B cell (primary cell): ENCODE measurements around the gene PARVA. TPM values are rescaled to one million over a fixed set of nuclear protein-coding genes. Genes with fewer than 3 reads are reported as not detected.

Experiments used
- ATAC-seq: fragments of 200-7000 bp; cut with Tn5 transposase; one replicate; pipeline ENCODE4 v1.10.0; 2021; ENCODE audit warnings: low read depth, mild to moderate bottlenecking, moderate number of reproducible peaks, moderate library complexity
- CTCF ChIA-PET: fragments of 350-600 bp; sonication (Branson Sonifier 250); formaldehyde crosslinking; loops from one replicate; lab custom pipeline; 2021; ENCODE audit warnings: antibody characterized with exemption, inconsistent platforms; lab: Charles Lee
- POLR2A ChIA-PET: fragments of 350-600 bp; sonication (Branson Sonifier 250); formaldehyde crosslinking; loops from one replicate; lab custom pipeline; 2021; ENCODE audit warnings: antibody characterized with exemption; lab: Charles Lee
- DNase-seq: peaks from one replicate; pipeline ENCODE4 v3.0.0; 2013
- H2AFZ ChIP-seq: 2 replicates; pipeline ENCODE4 v1.6.1; 2012; ENCODE audit warnings: mild to moderate bottlenecking, low read depth, low read length; ENCODE audit not compliant: insufficient read depth, poor library complexity, severe bottlenecking
- H3K27ac ChIP-seq, 2 donors: 1 replicate in 1 of 2; 2 replicates in 1 of 2; pipeline ENCODE4 v1.5.1; 2012 to 2013; ENCODE audit warnings: low read length in 2 of 2, mild to moderate bottlenecking in 2 of 2, moderate library complexity in 1 of 2
- H3K27me3 ChIP-seq, 4 experiments: fragments of 200-600 bp in 1 of 4; sonication (generic) in 1 of 4; replicated peaks in 1 of 4; 1 replicate in 2 of 4; 2 replicates in 2 of 4; pipeline versions ENCODE4 v1.6.1 to v1.7.0; 2013 to 2016; ENCODE audit warnings: low read length in 3 of 4, mild to moderate bottlenecking in 2 of 4, mixed read lengths in 1 of 4, moderate library complexity in 1 of 4; ENCODE audit not compliant: insufficient read depth in 4 of 4, control insufficient read depth in 3 of 4; ENCODE audit errors: control extremely low read depth in 1 of 4
- H3K36me3 ChIP-seq, 2 experiments: replicated peaks in 1 of 2; 1 replicate in 1 of 2; 2 replicates in 1 of 2; pipeline versions ENCODE4 v1.6.1 to v1.7.1; 2013; ENCODE audit warnings: low read length in 1 of 2; ENCODE audit not compliant: insufficient read depth in 2 of 2, control insufficient read depth in 1 of 2; ENCODE audit errors: control extremely low read depth in 1 of 2, extremely low read depth in 1 of 2
- H3K4me1 ChIP-seq, 2 donors: fragments of 200-600 bp in 1 of 2; sonication (generic) in 1 of 2; 1 replicate in 1 of 2; 2 replicates in 1 of 2; pipeline versions ENCODE4 v1.5.1 to v1.6.1; 2013 to 2017; ENCODE audit warnings: low read length in 2 of 2; ENCODE audit not compliant: control insufficient read depth in 2 of 2, insufficient read depth in 2 of 2
- H3K4me2 ChIP-seq: replicated peaks from 2 replicates; pipeline ENCODE3; 2012; ENCODE audit warnings: mild to moderate bottlenecking, low read depth, low read length; ENCODE audit not compliant: poor library complexity, severe bottlenecking
- H3K4me3 ChIP-seq, 5 experiments: fragments of 200-600 bp in 1 of 5; sonication (generic) in 1 of 5; 1 replicate in 3 of 5; 2 replicates in 2 of 5; pipeline versions ENCODE4 v1.5.1 to v1.7.0; 2011 to 2016; ENCODE audit warnings: low read length in 4 of 5, mild to moderate bottlenecking in 4 of 5, low read depth in 2 of 5, control low read depth in 1 of 5, moderate library complexity in 1 of 5; ENCODE audit not compliant: insufficient read depth in 1 of 5; ENCODE audit errors: control extremely low read depth in 1 of 5, extremely low read depth in 1 of 5
- H3K79me2 ChIP-seq: fragments of 200-600 bp; sonication (generic); one replicate; pipeline ENCODE4 v1.6.0; 2016; ENCODE audit warnings: low read length; ENCODE audit not compliant: control insufficient read depth, insufficient read depth
- H3K9ac ChIP-seq: fragments of 200-600 bp; sonication (generic); 2 replicates; pipeline ENCODE4 v1.6.1; 2017; ENCODE audit warnings: mild to moderate bottlenecking, low read length, moderate library complexity
- H3K9me3 ChIP-seq, 3 donors: one replicate each; pipeline versions ENCODE4 v1.6.1 to v1.7.1; 2013; ENCODE audit warnings: low read length in 2 of 3; ENCODE audit not compliant: control insufficient read depth in 2 of 3, insufficient read depth in 1 of 3; ENCODE audit errors: control extremely low read depth in 1 of 3
- H4K20me1 ChIP-seq: 2 replicates; pipeline ENCODE4 v1.6.0; 2012; ENCODE audit warnings: mild to moderate bottlenecking, low read length; ENCODE audit not compliant: insufficient read depth, control insufficient read depth, poor library complexity, severe bottlenecking
- H3K27ac Mint-ChIP-seq: one replicate; pipeline ENCODE4 v1.8.0; 2021; ENCODE audit warnings: mixed read lengths
- H3K27me3 Mint-ChIP-seq: one replicate; pipeline ENCODE4 v1.8.0; 2021; ENCODE audit warnings: mixed read lengths
- H3K4me1 Mint-ChIP-seq: one replicate; pipeline ENCODE4 v1.8.0; 2021; ENCODE audit warnings: mixed read lengths
- H3K4me3 Mint-ChIP-seq: one replicate; pipeline ENCODE4 v1.8.0; 2021; ENCODE audit warnings: mixed read lengths
- H3K9me3 Mint-ChIP-seq: one replicate; pipeline ENCODE4 v1.8.0; 2022; ENCODE audit warnings: mixed read lengths; ENCODE audit not compliant: insufficient read depth
- WGBS: methylation state at CpG from one replicate; pipeline ENCODE4 v1.1.5; 2013; ENCODE audit warnings: missing lambda C conversion rate; ENCODE audit not compliant: insufficient coverage; 5-methylcytosine and 5-hydroxymethylcytosine counted together
- intact Hi-C: fragments of 100-400 bp; cut with micrococcal nuclease; formaldehyde crosslinking; loops from one replicate; pipeline ENCODE4 v1.10.0; 2022
- polyA plus RNA-seq: library from polyadenylated mRNA; depleted of rRNA; stranded (reverse); fragments of >200 nt; gene quantifications from 2 replicates; pipeline ENCODE4 v1.2.3, GENCODE V29; 2012
- total RNA-seq, 2 donors: library from RNA; stranded (reverse); fragments of 120-200 nt in 1 of 2; gene quantifications; 1 replicate in 1 of 2; 2 replicates in 1 of 2; pipeline versions ENCODE4 v1.2.3 to v1.2.4, GENCODE V29; 2013 to 2022
- TF ChIP-seq, protein P1 (sequence below): fragments of 200-600 bp; IDR thresholded peaks from one replicate; pipeline ENCODE4 v1.8.0; 2022; ENCODE audit warnings: antibody characterized with exemption, mild to moderate bottlenecking

Gene PARVA
- total and polyA plus RNA-seq, 2 donors (not counting 1 experiment from before 2014, with no cell fraction given) = not detected

GRCh38 chr11:12377824-12378593, 638 bp downstream of the PARVA start:
- ATAC-seq = no peak
- peaks cover 58% of the 10 kb centered on the region for H3K27me3 Mint-ChIP-seq

More at GRCh38 chr11:12377824-12378593, 638 bp downstream of the PARVA start:
- H3K4me2 ChIP-seq = no peak overlapping the region
- H3K4me1 ChIP-seq = no peaks in the 10 kb centered on the region
- H3K27ac ChIP-seq = no peak overlapping the region
- ChIA-PET CTCF (no interaction called here), POLR2A (no interaction called here)
- DNase-seq = no peak
- TF ChIP-seq, protein P1, sequence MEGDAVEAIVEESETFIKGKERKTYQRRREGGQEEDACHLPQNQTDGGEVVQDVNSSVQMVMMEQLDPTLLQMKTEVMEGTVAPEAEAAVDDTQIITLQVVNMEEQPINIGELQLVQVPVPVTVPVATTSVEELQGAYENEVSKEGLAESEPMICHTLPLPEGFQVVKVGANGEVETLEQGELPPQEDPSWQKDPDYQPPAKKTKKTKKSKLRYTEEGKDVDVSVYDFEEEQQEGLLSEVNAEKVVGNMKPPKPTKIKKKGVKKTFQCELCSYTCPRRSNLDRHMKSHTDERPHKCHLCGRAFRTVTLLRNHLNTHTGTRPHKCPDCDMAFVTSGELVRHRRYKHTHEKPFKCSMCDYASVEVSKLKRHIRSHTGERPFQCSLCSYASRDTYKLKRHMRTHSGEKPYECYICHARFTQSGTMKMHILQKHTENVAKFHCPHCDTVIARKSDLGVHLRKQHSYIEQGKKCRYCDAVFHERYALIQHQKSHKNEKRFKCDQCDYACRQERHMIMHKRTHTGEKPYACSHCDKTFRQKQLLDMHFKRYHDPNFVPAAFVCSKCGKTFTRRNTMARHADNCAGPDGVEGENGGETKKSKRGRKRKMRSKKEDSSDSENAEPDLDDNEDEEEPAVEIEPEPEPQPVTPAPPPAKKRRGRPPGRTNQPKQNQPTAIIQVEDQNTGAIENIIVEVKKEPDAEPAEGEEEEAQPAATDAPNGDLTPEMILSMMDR = no peak
- no peaks in the 10 kb centered on the region for H4K20me1 ChIP-seq
- no peaks in the 10 kb centered on the region for H3K9me3 Mint-ChIP-seq
- intact Hi-C loops = no loop called here
- H3K36me3 ChIP-seq = no peaks in the 10 kb centered on the region
- H3K4me3 ChIP-seq = no peak overlapping the region
- peaks cover 0 to 24% (median 5%) of the 10 kb centered on the region in 4 experiments for H3K27me3 ChIP-seq
- peaks cover 0 to 8% (median 0%) of the 10 kb centered on the region in 3 donors for H3K9me3 ChIP-seq
- H2AFZ ChIP-seq = no peak overlapping the region
- H3K4me3 Mint-ChIP-seq = no peak overlapping the region
- no peak overlapping the region for H3K27ac Mint-ChIP-seq
- no peaks in the 10 kb centered on the region for H3K79me2 ChIP-seq
- no peaks in the 10 kb centered on the region for H3K4me1 Mint-ChIP-seq
- WGBS = 11% methylated on average over 68 of the region's 76 CpGs
- no peak overlapping the region for H3K9ac ChIP-seq
